Neutrophil (primary cell): ENCODE data around the gene WWP2.

Source experiments
- H3K27ac ChIP-seq: fragments of 200-600 bp; sonication (generic); 2 replicates; pipeline ENCODE4 v1.5.1; 2016; ENCODE audit warnings: mild to moderate bottlenecking, moderate library complexity
- H3K27me3 ChIP-seq: fragments of 200-600 bp; sonication (generic); 2 replicates; pipeline ENCODE4 v1.6.0; 2016; ENCODE audit warnings: mild to moderate bottlenecking
- H3K36me3 ChIP-seq: fragments of 200-600 bp; sonication (generic); 2 replicates; pipeline ENCODE4 v1.5.1; 2017
- H3K4me1 ChIP-seq, 2 experiments: fragments of 200-600 bp in 1 of 2; sonication (generic) in 1 of 2; 1 replicate in 1 of 2; 2 replicates in 1 of 2; pipeline versions ENCODE4 v1.5.1 to v1.6.1; 2013 to 2016; ENCODE audit warnings: low read depth in 1 of 2, low read length in 1 of 2, mild to moderate bottlenecking in 1 of 2, moderate library complexity in 1 of 2; ENCODE audit not compliant: control insufficient read depth in 1 of 2, insufficient read depth in 1 of 2
- H3K4me3 ChIP-seq, 2 experiments: fragments of 200-600 bp in 1 of 2; sonication (generic) in 1 of 2; 1 replicate in 1 of 2; 2 replicates in 1 of 2; pipeline ENCODE4 v1.5.1; 2013 to 2016; ENCODE audit warnings: low read depth in 1 of 2, low read length in 1 of 2, mild to moderate bottlenecking in 1 of 2, moderate library complexity in 1 of 2
- H3K9me3 ChIP-seq: fragments of 200-600 bp; sonication (generic); 2 replicates; pipeline ENCODE4 v1.5.1; 2016
- TF ChIP-seq, protein P1 (sequence below): fragments of 200-600 bp; sonication (generic); IDR thresholded peaks from 2 replicates; pipeline ENCODE4 v1.5.1; 2016; ENCODE audit warnings: antibody characterized with exemption

Gene WWP2

DNA sequence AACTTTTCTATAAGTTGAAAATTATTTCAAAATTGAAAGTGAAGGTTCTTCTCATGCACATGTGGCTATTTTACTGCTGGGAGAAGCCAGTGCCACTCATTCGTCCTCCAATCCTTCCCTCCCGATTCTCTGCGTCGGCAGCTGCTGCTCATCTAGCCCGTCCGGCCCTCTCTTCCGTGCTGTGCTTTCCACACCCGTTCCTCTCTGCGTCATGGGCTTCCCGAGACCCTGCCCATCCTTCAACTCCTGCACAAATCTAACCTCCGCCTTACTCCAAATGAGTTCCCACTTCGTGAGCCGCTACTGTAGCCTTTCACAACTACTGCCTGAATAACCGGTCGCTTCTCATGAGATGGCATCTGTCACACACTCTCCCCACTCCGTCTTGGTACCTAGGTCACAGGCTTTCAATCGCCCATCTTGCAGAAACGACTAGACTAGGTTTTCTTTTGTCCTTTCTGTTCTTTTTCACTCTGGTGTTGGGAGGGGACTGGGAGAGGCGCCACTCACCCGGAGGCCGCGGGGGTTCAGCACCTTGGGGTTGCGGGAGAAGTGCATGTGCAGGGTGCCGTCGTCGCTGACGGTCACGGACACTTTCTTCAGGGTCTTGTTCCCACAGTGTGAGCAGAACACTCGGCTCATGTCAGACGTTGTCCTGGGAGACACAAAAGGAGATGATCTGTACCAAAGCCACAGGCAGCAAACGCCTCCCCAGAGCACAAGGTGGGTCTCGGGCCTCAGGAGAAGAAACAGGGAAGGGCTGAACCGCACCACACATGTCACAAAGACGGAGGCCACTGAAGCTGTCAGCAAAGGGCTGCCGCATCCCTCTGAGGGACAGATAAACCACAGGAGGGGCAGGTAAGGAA is 17.5 kb upstream of the WWP2 start:
- no peaks in the 10 kb centered on the region for H3K27me3 ChIP-seq
- H3K36me3 ChIP-seq = peaks cover 27% of the 10 kb centered on the region
- H3K4me3 ChIP-seq = no peak overlapping the region
- no peaks in the 10 kb centered on the region for H3K9me3 ChIP-seq
- TF ChIP-seq, protein P1, sequence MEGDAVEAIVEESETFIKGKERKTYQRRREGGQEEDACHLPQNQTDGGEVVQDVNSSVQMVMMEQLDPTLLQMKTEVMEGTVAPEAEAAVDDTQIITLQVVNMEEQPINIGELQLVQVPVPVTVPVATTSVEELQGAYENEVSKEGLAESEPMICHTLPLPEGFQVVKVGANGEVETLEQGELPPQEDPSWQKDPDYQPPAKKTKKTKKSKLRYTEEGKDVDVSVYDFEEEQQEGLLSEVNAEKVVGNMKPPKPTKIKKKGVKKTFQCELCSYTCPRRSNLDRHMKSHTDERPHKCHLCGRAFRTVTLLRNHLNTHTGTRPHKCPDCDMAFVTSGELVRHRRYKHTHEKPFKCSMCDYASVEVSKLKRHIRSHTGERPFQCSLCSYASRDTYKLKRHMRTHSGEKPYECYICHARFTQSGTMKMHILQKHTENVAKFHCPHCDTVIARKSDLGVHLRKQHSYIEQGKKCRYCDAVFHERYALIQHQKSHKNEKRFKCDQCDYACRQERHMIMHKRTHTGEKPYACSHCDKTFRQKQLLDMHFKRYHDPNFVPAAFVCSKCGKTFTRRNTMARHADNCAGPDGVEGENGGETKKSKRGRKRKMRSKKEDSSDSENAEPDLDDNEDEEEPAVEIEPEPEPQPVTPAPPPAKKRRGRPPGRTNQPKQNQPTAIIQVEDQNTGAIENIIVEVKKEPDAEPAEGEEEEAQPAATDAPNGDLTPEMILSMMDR = no peak
- H3K27ac ChIP-seq = no peak overlapping the region
- peaks cover 12% of the 10 kb centered on the region in 2 experiments for H3K4me1 ChIP-seq

DNA sequence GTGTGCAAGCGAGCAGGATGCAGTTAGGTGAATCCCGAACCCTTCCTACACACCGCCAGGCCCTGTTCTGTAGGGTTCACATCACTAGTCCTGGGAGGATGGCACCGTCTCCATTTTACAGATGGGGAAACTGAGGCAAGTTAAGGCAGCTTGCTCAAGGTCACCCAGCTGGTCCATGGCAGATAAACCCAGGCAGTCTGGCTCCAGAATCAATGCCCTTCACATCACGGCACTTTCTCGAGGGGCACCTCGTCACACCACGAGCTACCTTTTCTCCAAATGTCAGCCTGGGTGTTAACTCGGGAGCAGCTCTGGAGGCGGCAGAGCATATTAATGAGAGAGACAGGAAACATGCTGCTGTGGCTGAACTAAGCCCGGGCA is 16.9 kb upstream of the WWP2 start:
- H3K36me3 ChIP-seq = peaks cover 27% of the 10 kb centered on the region
- peaks cover 12% of the 10 kb centered on the region in 2 experiments for H3K4me1 ChIP-seq
- H3K27me3 ChIP-seq = no peaks in the 10 kb centered on the region
- no peaks in the 10 kb centered on the region for H3K9me3 ChIP-seq
- no peak overlapping the region for H3K4me3 ChIP-seq
- TF ChIP-seq, protein P1 = no peak
- H3K27ac ChIP-seq = no peak overlapping the region

DNA sequence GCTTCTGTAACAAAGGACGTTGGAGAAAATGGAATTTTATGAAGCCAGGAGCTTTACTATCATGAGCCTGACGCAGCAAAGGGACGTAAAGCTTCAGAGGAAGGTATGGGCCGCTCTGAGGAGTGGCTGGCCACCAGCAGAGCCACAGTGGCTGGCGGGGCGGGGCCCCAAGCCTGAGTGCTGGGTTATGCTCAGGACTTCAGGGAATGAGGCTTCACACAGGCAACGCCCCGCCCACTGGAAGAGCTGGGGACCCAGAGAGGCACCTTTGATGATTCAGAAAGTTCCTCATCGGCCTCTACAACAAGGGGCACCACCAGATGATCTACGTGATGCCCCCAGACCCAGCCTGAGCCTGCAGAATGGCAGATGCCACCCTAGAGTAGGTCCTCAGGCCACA is 16.2 kb upstream of the WWP2 start:
- TF ChIP-seq, protein P1 = no peak
- Histone ChIP-seq H3K36me3 (peaks cover 27% of the 10 kb centered on the region), H3K27ac (no peak overlapping the region), H3K9me3 (no peaks in the 10 kb centered on the region), H3K4me3 (no peak overlapping the region), H3K4me1 (peaks cover 11 to 12% of the 10 kb centered on the region in 2 experiments), H3K27me3 (no peaks in the 10 kb centered on the region)

DNA sequence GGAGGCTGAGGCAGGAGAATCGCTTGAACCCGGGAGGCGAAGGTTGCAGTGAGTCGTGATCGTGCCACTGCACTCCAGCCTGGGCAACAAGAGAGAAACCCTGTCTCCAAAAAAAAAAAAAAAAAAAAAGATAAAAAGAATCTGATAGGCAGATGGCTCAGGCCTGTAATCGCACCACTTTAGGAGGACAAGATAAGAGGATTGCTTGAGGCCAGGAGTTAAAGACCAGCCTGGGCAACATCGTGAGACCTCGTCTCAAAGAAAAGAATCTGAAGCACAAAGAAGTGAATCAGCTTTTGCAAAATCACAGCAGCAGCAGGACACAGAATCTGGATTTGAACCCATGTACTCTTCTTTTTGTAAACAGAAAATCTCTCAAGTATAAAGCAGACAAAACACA is 15.0 kb upstream of the WWP2 start:
- no peaks in the 10 kb centered on the region for H3K27me3 ChIP-seq
- TF ChIP-seq, protein P1 = no peak
- no peaks in the 10 kb centered on the region for H3K9me3 ChIP-seq
- H3K4me1 ChIP-seq = peaks cover 0 to under 1% of the 10 kb centered on the region in 2 experiments
- peaks cover 27% of the 10 kb centered on the region for H3K36me3 ChIP-seq
- no peak overlapping the region for H3K4me3 ChIP-seq
- H3K27ac ChIP-seq = no peak overlapping the region

DNA sequence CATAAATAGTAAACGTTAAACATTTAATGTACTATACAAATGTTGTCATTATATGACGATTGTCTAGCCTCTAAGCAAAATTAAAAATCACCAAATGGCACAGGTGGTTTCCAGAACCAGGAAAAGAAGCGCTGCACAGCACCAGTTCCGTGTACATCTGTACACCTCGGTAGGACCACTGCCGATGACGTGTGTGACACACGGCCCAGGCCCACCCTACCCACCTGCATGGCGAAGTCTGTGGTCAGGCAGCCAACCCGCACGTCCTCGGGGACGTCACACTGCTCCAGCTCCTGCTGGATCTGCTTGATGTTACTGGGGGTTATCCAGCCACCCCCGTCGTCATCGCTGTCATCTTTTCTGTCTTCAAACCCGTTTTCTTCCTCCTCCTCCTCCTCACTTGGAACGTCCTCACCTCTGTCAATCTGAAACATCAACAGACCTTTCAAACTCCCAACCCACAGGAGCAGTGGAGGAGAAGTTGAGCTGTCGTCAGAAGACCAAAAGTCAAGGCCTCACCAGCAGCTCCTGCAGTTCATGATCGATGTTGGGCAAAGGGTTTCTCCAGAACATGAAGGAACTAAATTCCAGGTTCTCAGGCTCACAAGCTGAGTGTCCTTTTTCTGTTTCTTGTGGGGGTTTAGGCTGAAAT is 13.3 kb upstream of the WWP2 start:
- Histone ChIP-seq H3K27me3 (no peaks in the 10 kb centered on the region), H3K36me3 (peaks cover 27% of the 10 kb centered on the region), H3K4me1 (no peaks in the 10 kb centered on the region), H3K4me3 (no peak overlapping the region), H3K9me3 (no peaks in the 10 kb centered on the region), H3K27ac (no peak overlapping the region)
- TF ChIP-seq, protein P1 = no peak
